ENCODE measurements around the gene TNIK. TPM values are rescaled to one million over a fixed set of nuclear protein-coding genes. Genes with fewer than 3 reads are reported as not detected.

TNIK gene
- total RNA-seq, 4 donors from 2014 or later: 1.5 to 20.3 (median 7.7) TPM

DNA sequence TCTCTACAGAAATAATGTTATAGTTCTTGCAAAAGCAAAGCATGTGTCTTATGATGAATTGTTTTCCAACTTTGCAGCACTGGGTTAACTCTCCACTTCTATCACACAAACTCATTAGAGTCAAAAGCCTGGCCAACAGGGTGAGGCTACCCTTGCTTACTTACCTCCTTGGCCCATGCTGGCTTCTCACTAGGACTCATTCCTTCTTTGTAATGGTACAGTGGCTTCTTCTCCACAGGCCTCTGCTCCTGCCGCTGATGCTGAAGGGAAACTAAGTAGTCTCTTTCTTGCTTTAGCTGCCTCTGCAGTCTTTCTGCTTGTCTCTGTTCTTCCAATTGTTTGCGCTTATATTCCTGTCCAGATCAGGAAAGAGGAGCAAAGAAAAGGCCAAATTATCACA lies 322.2 kb downstream of the TNIK start:
- DNase-seq: no peak
- Histone ChIP-seq H3K27ac (no peak overlapping the region), H3K9me3 (no peaks in the 10 kb centered on the region), H3K4me3 (no peak overlapping the region), H3K36me3 (no peaks in the 10 kb centered on the region), H3K4me1 (no peaks in the 10 kb centered on the region), H3K27me3 (no peaks in the 10 kb centered on the region)
- intact Hi-C loops (cut with DNase I; ENCODE audit: low total_unique reads): no loop called here
- TF ChIP-seq, protein P1, sequence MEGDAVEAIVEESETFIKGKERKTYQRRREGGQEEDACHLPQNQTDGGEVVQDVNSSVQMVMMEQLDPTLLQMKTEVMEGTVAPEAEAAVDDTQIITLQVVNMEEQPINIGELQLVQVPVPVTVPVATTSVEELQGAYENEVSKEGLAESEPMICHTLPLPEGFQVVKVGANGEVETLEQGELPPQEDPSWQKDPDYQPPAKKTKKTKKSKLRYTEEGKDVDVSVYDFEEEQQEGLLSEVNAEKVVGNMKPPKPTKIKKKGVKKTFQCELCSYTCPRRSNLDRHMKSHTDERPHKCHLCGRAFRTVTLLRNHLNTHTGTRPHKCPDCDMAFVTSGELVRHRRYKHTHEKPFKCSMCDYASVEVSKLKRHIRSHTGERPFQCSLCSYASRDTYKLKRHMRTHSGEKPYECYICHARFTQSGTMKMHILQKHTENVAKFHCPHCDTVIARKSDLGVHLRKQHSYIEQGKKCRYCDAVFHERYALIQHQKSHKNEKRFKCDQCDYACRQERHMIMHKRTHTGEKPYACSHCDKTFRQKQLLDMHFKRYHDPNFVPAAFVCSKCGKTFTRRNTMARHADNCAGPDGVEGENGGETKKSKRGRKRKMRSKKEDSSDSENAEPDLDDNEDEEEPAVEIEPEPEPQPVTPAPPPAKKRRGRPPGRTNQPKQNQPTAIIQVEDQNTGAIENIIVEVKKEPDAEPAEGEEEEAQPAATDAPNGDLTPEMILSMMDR (IDR thresholded peaks at IDR 0.05): no peak
- no peak for TF ChIP-seq POLR2A (IDR thresholded peaks at IDR 0.05)

DNA sequence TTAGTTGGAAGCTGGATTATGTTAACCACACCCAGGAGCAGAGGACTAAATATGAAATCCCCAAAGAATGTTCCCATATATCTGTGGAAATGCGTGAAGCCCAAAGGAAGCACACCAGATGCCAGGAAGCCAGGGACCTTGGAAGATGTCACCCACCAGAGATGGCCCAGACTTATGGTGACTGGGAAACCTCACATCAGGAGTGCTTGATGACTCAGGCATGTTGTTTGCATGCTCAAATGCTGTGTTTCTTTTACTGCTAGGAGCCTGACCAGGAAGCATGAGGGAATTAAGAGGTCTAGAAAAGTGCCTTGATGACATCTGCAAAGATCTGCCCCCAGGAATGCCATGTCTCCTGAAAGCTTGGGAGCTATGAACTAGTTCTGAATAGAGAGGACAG lies 324.7 kb downstream of the TNIK start:
- H3K4me1 ChIP-seq: no peaks in the 10 kb centered on the region
- H3K36me3 ChIP-seq: no peaks in the 10 kb centered on the region
- intact Hi-C loops (cut with DNase I; ENCODE audit: low total_unique reads): no loop called here
- no peaks in the 10 kb centered on the region for H3K9me3 ChIP-seq
- H3K27ac ChIP-seq: no peak overlapping the region
- TF ChIP-seq, protein P1 (IDR thresholded peaks at IDR 0.05): no peak
- no peak for TF ChIP-seq POLR2A (IDR thresholded peaks at IDR 0.05)
- H3K27me3 ChIP-seq: no peaks in the 10 kb centered on the region
- no peak for DNase-seq
- no peak overlapping the region for H3K4me3 ChIP-seq

DNA sequence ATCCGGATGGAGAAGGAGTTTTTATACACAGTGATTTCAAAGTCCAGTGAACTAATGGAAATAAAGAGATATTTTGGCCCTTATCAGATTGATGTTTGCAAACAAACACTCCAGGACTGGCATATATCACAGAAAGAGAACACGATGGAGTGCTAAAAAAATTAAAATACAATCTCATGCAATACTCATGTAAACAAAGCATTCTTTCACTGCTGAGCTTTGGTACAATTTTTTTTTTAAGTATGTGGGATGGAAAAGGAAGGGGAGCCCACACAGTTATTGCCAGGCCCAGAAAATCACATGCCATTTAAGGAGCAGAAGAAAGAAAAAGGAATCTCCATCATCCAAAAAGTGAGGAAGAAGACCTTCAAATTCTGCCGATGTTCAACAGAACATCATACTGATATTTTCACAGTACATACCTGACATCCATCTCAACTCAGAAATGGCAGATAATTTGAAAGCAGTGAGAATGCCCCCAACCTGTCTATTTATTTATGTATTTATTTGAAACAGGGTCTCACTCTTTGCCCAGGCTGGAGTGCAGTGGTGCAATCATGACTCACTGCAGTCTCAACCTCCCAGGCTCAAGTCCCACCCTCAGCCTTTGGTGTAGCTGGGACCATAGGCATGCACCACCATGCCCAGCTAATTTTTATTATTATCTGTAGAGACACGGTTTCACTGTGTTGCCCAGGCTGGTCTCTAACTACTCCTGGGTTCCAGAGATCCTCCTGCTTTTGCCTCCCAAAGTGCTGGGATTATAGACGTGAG lies 326.2 kb downstream of the TNIK start:
- DNase-seq: no peak
- H3K27me3 ChIP-seq: no peaks in the 10 kb centered on the region
- no peaks in the 10 kb centered on the region for H3K4me1 ChIP-seq
- no peaks in the 10 kb centered on the region for H3K36me3 ChIP-seq
- H3K4me3 ChIP-seq: no peak overlapping the region
- TF ChIP-seq POLR2A (IDR thresholded peaks at IDR 0.05): no peak
- TF ChIP-seq, protein P1 (IDR thresholded peaks at IDR 0.05): no peak
- no peaks in the 10 kb centered on the region for H3K9me3 ChIP-seq
- H3K27ac ChIP-seq: no peak overlapping the region
- intact Hi-C loops (cut with DNase I; ENCODE audit: low total_unique reads): no loop called here

DNA sequence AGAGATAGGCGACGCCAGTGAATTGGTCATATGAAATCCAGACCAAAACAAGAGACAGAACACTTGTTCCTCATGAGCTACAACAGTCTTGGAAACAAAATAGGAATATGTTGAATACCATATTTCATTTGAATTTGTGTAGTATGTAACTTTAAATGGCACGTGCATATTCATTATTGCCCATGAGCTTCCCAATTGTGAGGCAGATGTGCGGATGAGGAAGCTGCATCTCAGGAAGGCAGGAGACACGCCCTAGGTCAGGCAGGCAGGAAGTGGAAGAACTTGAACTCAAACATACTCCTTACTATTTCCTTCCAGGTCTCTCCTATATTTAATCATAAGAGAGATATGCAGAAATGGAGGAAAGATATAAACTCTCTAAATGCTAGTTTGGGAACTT lies 326.9 kb downstream of the TNIK start:
- Histone ChIP-seq H3K4me1 (no peaks in the 10 kb centered on the region), H3K27me3 (no peaks in the 10 kb centered on the region), H3K9me3 (no peaks in the 10 kb centered on the region), H3K27ac (no peak overlapping the region), H3K36me3 (no peaks in the 10 kb centered on the region), H3K4me3 (no peak overlapping the region)
- intact Hi-C loops (cut with DNase I; ENCODE audit: low total_unique reads): no loop called here
- TF ChIP-seq, protein P1 (IDR thresholded peaks at IDR 0.05): no peak
- TF ChIP-seq POLR2A (IDR thresholded peaks at IDR 0.05): no peak
- DNase-seq: no peak

DNA sequence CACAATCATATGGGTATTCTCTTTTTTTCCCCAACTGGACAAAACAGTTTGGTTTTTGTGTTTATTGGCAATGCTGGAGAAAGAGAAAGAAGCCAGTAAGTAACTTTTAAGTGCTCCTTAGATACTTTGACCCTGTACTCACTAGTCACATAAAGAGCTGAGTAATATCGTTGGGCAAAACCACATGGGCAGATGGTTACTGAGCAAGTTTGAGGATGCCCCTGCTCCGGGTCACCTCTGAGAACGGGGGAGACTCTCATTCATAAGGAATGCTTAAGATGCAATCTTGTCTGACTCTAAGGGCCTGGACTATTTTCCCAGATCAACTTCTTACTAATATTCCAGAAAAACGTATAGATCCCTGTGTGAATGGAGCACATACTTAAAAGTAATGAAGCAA lies 327.3 kb downstream of the TNIK start:
- Histone ChIP-seq H3K9me3 (no peaks in the 10 kb centered on the region), H3K4me3 (no peak overlapping the region), H3K27ac (no peak overlapping the region), H3K27me3 (no peaks in the 10 kb centered on the region), H3K36me3 (no peaks in the 10 kb centered on the region), H3K4me1 (no peaks in the 10 kb centered on the region)
- DNase-seq: no peak
- TF ChIP-seq, protein P1 (IDR thresholded peaks at IDR 0.05): no peak
- TF ChIP-seq POLR2A (IDR thresholded peaks at IDR 0.05): no peak
- intact Hi-C loops (cut with DNase I; ENCODE audit: low total_unique reads): no loop called here

Data from uterus (tissue), 4 donors.